Naive B cell (primary cell): ENCODE measurements around the gene KRTAP10-4. TPM values are rescaled to one million over a fixed set of nuclear protein-coding genes. Genes with fewer than 3 reads are reported as not detected.
"Not testable (repeated sequence)": the region's sequence is repeated elsewhere in the genome, so short reads cannot be mapped to it uniquely, and the experiment has no call there.

Source experiments
- ATAC-seq, 2 donors: fragments of 150-1000 bp; cut with Tn5 transposase; 2 replicates each; pipeline ENCODE4 v1.10.0; 2021; ENCODE audit warnings: low read depth in 2 of 2, mild to moderate bottlenecking in 2 of 2, moderate library complexity in 2 of 2
- DNase-seq: peaks from one replicate; pipeline ENCODE4 v3.0.0; 2022
- H3K27ac Mint-ChIP-seq, 6 donors: one replicate each; pipeline ENCODE4 v1.8.0; 2020 to 2022; ENCODE audit warnings: mild to moderate bottlenecking in 6 of 6, mixed read lengths in 6 of 6, moderate library complexity in 5 of 6, inconsistent platforms in 2 of 6
- H3K27me3 Mint-ChIP-seq, 3 donors: one replicate each; pipeline ENCODE4 v1.8.0; 2021 to 2022; ENCODE audit warnings: mixed read lengths in 3 of 3, mild to moderate bottlenecking in 1 of 3
- H3K36me3 Mint-ChIP-seq, 2 donors: one replicate each; pipeline ENCODE4 v1.8.0; 2020 to 2022; ENCODE audit warnings: mixed read lengths in 2 of 2, inconsistent platforms in 1 of 2, mild to moderate bottlenecking in 1 of 2
- H3K4me1 Mint-ChIP-seq, 3 donors: one replicate each; pipeline ENCODE4 v1.8.0; 2020 to 2022; ENCODE audit warnings: mixed read lengths in 3 of 3, inconsistent platforms in 1 of 3, mild to moderate bottlenecking in 1 of 3, moderate library complexity in 1 of 3
- H3K4me3 Mint-ChIP-seq, 8 donors: one replicate each; pipeline ENCODE4 v1.8.0; 2020 to 2022; ENCODE audit warnings: mild to moderate bottlenecking in 8 of 8, mixed read lengths in 8 of 8, moderate library complexity in 8 of 8, inconsistent platforms in 2 of 8
- H3K9me3 Mint-ChIP-seq, 7 donors: one replicate each; pipeline ENCODE4 v1.8.0; 2020 to 2022; ENCODE audit warnings: mixed read lengths in 7 of 7, mild to moderate bottlenecking in 5 of 7, inconsistent platforms in 2 of 7, moderate library complexity in 1 of 7
- polyA plus RNA-seq, 6 donors: library from polyadenylated mRNA; unstranded; fragments of 300-500 nt; fragmentation: Illumina TruSeq; gene quantifications; one replicate each; pipeline ENCODE4 v1.2.3, GENCODE V29; 2021; ENCODE audit warnings: low read depth in 6 of 6

KRTAP10-4 gene
- polyA plus RNA-seq, 6 donors from 2014 or later, result not detected

DNA sequence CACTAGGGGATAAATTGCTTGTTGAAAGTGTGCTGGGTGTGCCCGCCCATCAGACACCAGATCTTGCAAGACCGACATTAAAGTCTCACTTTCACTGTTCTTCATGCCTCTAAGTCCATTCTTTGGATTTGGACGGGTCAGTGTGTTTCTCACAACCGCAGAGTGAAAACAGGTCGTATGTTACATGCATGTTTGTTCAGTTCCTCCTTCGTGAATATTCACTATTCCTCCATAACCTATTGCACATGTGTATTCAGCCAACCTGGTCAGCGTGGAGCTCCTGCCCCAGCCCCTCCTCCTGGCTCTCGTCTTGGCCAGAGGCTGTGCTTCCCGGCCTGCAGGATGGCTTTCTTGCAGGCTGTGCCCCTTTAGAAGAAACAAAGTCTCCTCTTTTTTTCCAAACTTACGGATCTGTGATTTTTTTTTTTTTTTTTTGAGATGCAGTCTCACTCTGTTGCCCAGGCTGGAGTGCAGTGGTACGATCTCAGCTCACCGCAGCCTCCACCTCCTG is 20.9 kb downstream of the KRTAP10-4 start:
- Mint-ChIP-seq H3K36me3 (peaks cover 0 to 11% of the 10 kb centered on the region in 2 donors), H3K27me3 (peaks cover 7 to 41% (median 41%) of the 10 kb centered on the region in 3 donors), H3K27ac (peak overlapping the region in 1 of 6 donors; percentile 44), H3K4me3 (peak overlapping the region in 1 of 8 donors; percentile 26), H3K4me1 (no peaks in the 10 kb centered on the region), H3K9me3 (peaks cover 4 to 15% (median 7%) of the 10 kb centered on the region in 7 donors)
- DNase-seq (no peak), ATAC-seq (no peak)

DNA sequence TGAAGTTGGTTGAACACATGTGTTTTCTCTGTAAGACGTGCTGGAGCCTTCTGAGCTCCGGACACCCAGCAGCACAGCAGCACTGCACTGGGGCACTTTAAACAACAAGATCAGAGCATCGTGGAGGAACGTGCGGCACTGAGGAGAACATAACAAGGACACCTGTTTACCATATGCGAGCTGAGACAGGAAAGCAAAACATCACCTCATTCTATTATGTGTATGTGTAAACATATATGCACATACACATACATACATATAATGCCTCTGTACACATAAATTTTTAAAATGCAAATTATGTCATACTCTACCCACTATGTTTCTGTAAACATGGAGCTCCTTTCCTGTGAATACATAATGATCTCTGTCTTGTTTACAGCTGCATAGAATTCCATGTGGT is 22.0 kb downstream of the KRTAP10-4 start:
- H3K27ac Mint-ChIP-seq, result no peak overlapping the region

DNA sequence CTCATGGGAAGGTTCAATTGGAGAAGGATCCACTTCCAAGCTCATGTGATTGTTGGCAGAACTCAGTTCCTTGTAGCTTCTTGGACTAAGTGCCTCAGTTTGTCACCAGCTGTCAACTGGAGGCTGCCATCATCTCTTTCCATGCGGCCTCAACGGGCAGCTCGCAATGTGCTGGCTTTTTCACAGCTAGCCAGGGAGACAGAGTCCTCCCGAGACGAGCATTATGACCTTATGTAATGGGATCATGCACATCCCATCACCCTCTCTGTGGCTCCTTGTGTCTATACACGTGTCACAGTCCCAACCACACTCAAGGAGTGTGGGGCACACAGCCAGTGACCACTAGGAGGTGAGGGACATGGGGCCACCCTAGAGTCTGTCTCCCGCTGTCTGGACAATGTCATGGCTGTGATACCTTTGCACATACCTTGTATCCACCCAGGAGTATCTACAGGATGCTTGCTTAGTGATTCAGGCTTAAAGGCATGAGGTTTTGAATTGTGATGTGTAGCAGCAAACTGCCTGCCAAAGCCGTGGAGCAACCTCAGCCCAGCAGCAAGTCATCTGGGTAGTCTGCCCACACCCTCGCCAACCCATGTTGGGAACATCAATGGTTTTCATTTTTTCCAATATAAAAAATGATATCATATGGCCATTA is 22.7 kb downstream of the KRTAP10-4 start:
- H3K36me3 Mint-ChIP-seq, result peaks cover 0 to 11% of the 10 kb centered on the region in 2 donors
- no peak overlapping the region for H3K27ac Mint-ChIP-seq
- no peaks in the 10 kb centered on the region for H3K4me1 Mint-ChIP-seq
- peaks cover 4 to 15% (median 7%) of the 10 kb centered on the region in 7 donors for H3K9me3 Mint-ChIP-seq
- peaks cover 7 to 38% (median 25%) of the 10 kb centered on the region in 3 donors for H3K27me3 Mint-ChIP-seq
- ATAC-seq (no peak), DNase-seq (no peak)
- no peak overlapping the region for H3K4me3 Mint-ChIP-seq

More for the DNA sequence above, 22.0 kb downstream of the KRTAP10-4 start:
- no peak for DNase-seq
- no peak for ATAC-seq
- peaks cover 7 to 37% (median 31%) of the 10 kb centered on the region in 3 donors for H3K27me3 Mint-ChIP-seq
- H3K4me1 Mint-ChIP-seq, result no peaks in the 10 kb centered on the region
- H3K4me3 Mint-ChIP-seq, result no peak overlapping the region
- peaks cover 0 to 11% of the 10 kb centered on the region in 2 donors for H3K36me3 Mint-ChIP-seq
- peaks cover 4 to 15% (median 7%) of the 10 kb centered on the region in 7 donors for H3K9me3 Mint-ChIP-seq

DNA sequence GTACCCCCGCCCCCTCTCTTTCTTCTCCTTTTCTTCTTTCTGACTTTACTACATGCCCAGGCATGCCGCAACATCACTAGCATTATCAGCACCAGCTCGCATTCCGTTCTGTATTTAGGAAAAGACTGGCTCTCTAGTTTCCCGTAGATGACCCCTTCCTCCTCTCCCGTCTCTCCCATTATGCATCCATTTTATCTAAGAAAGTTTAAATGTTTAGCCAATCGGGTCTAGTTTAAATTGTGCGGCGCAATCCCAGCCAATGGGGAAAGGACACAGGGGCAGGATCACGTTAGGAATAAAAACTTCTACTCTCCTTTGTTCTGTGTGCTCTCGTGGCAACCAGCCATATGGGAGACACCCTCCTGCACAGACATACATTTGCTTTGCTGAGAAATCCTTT is 24.5 kb downstream of the KRTAP10-4 start:
- Mint-ChIP-seq H3K9me3 (peaks cover 4 to 15% (median 7%) of the 10 kb centered on the region in 7 donors), H3K27ac (no peak overlapping the region), H3K36me3 (peaks cover 0 to 11% of the 10 kb centered on the region in 2 donors), H3K27me3 (peaks cover 7 to 42% (median 30%) of the 10 kb centered on the region in 3 donors), H3K4me1 (no peaks in the 10 kb centered on the region), H3K4me3 (no peak overlapping the region)
- ATAC-seq (no peak), DNase-seq (no peak)

DNA sequence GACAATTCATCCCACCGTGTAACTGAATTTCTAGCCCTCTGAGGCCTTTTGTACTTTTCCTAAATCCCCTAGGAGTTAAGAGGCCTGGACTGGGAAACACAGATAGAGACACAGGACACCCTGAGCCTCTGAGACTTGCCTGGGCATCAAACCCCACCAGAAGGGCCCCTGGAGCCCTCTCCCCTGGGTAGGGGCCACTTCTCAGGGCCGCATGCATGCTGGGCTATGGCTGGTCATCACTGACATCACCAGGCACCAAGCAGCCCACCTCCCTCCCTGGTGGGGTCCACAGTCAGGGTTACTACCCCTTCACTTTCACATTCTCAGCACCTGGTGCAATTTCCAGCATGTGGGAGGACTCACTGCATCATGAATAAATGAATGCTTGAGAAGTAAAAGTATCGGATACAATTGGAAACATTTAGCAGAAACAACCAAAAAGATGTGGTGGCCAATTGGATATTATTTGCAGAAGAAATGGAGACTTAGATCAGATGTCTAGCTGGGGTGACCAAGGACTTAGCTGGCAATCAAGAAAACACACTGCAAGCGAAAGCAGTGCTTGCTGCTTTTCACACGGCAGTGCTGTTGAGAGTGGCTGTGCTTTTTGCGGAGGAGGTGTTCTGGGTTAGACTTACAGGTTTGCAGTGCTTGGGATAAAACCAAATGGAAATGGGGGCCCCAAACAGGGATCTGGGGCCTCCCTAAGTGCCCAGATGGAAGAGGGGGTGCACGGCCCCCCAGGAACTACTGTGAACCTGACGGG is 25.9 kb downstream of the KRTAP10-4 start:
- H3K4me1 Mint-ChIP-seq, result no peaks in the 10 kb centered on the region
- peaks cover 14 to 51% (median 33%) of the 10 kb centered on the region in 3 donors for H3K27me3 Mint-ChIP-seq
- H3K36me3 Mint-ChIP-seq, result peaks cover 0 to 11% of the 10 kb centered on the region in 2 donors
- no peak overlapping the region for H3K27ac Mint-ChIP-seq
- peaks cover 4 to 23% (median 7%) of the 10 kb centered on the region in 7 donors for H3K9me3 Mint-ChIP-seq
- DNase-seq (no peak), ATAC-seq (no peak)
- H3K4me3 Mint-ChIP-seq, result no peak overlapping the region

DNA sequence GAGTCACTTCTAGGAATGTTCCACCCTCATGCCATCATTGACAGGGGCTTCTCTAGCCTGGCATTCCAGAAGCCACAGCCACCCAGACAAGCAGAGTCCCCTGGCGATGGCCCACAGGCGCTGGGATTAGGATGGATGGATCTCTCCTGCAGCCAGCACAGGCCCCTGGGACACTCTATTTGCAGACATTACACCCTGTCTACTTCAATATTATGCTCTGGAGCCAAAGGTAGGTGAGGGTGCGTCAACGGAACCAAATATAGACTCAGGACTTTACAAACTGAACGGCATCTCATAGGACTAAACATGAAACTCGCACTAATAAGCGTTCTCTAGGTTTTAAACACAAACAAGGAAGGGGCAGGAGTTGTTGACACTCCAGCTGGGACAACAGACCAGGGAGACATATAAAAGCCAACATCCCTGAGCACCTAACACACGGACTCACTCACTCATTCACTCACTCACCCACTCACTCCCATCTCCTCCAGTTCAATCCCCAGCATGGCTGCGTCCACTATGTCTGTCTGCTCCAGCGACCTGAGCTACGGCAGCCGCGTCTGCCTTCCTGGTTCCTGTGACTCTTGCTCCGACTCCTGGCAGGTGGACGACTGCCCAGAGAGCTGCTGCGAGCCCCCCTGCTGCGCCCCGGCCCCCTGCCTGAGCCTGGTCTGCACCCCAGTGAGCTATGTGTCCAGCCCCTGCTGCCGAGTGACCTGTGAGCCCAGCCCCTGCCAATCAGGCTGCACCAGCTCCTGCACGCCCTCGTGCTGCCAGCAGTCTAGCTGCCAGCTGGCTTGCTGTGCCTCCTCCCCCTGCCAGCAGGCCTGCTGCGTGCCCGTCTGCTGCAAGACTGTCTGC is 26.8 kb downstream of the KRTAP10-4 start, which contains the start of gene KRTAP10-7:
KRTAP10-7 (plus strand) TSS at position 480 of the 861 bp plus-strand sequence; CDS start at position 505, 25 bp downstream.
- peaks cover 23 to 57% (median 39%) of the 10 kb centered on the region in 3 donors for H3K27me3 Mint-ChIP-seq
- H3K4me1 Mint-ChIP-seq, result not testable (repeated sequence)

DNA sequence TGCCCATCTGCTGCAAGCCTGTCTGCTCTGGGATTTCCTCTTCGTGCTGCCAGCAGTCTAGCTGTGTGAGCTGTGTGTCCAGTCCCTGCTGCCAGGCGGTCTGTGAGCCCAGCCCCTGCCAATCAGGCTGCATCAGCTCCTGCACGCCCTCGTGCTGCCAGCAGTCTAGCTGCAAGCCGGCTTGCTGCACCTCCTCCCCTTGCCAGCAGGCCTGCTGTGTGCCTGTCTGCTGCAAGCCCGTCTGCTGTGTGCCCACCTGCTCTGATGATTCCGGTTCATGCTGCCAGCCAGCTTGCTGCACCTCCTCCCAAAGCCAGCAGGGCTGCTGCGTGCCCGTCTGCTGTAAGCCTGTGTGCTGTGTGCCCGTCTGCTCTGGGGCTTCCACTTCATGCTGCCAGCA is 27.6 kb downstream of the KRTAP10-4 start:
- H3K4me1 Mint-ChIP-seq, DNase-seq, ATAC-seq, H3K27ac Mint-ChIP-seq, H3K4me3 Mint-ChIP-seq: not testable (repeated sequence)
- Mint-ChIP-seq H3K9me3 (peaks cover 4 to 40% (median 7%) of the 10 kb centered on the region in 7 donors), H3K27me3 (peaks cover 26 to 64% (median 46%) of the 10 kb centered on the region in 3 donors), H3K36me3 (peaks cover 0 to 11% of the 10 kb centered on the region in 2 donors)

More for the DNA sequence above, 26.8 kb downstream of the KRTAP10-4 start, which contains the start of gene KRTAP10-7:
- not testable (repeated sequence) for H3K4me3 Mint-ChIP-seq, H3K27ac Mint-ChIP-seq, DNase-seq, ATAC-seq
- Mint-ChIP-seq H3K9me3 (peaks cover 4 to 32% (median 7%) of the 10 kb centered on the region in 7 donors), H3K36me3 (peaks cover 0 to 11% of the 10 kb centered on the region in 2 donors)

DNA sequence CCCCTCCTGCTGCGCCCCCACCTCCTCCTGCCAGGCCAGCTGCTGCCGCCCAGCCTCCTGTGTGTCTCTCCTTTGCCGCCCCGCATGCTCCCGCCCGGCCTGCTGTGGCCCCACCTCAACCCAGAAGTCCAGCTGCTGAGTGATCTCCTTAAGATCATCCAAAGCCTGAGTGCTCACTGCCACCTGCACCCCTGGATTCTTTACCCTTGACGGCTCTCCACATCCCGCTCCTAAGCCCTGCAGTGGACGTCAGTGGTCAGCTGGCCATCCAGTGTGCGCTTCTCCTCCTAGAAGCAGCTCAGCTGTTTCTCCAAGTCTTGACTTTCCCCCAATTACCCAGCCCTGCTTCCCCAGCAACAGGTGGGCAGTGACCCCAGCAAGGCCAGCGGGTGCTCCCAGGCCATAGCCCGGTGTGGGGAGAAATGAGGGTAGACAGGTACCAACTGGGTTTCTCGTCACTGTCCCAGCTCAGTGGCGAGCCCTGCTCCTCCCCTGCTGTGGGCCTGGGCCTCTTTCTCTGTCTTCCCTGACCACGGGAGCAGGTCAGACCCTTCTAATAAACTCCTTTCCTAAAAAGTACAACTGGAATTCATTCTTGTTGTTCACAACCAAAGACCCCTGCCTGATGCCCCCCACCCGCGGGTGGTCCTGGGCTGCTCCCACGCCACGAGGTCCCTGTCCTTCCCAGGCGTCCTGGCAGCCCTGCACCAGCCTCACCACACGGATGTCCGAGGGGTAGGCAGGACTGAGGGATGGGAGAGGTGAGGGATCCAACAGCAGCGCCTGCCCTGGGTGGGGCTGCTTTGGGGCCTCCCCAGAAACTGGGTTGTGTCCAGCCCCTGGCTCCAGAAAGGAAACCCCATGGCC is 28.3 kb downstream of the KRTAP10-4 start:
- Mint-ChIP-seq H3K36me3 (peaks cover 5 to 11% of the 10 kb centered on the region in 2 donors), H3K27me3 (peaks cover 33 to 69% (median 47%) of the 10 kb centered on the region in 3 donors), H3K27ac (peak overlapping the region in 1 of 6 donors; percentile 29), H3K9me3 (peaks cover 7 to 47% (median 11%) of the 10 kb centered on the region in 7 donors), H3K4me1 (no peaks in the 10 kb centered on the region), H3K4me3 (no peak overlapping the region)
- no peak for DNase-seq
- no peak for ATAC-seq

DNA sequence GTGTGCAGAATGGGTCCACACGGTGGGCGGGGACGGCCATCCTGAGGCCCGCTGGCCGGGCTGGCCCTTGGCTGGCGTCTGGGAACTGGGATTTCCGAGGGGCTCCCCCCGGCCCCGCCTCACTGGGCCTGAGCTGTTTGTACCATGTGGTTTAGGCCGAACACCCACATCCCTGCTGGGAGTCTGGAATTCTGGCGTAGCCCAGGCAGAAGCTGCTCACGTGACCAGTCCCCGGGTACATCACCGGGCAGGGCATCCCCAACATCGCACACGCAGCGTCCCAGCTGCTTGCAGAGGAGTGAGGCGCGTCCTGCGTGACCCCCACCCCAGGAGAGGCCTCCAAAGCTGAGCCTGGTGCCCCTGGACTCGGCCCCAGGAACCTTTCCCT is 28.9 kb downstream of the KRTAP10-4 start:
- H3K27me3 Mint-ChIP-seq, result peaks cover 33 to 69% (median 47%) of the 10 kb centered on the region in 3 donors
- peak overlapping the region in 1 of 8 donors; percentile 6 for H3K4me3 Mint-ChIP-seq
- H3K9me3 Mint-ChIP-seq, result peaks cover 7 to 53% (median 11%) of the 10 kb centered on the region in 7 donors
- peaks cover 5 to 11% of the 10 kb centered on the region in 2 donors for H3K36me3 Mint-ChIP-seq
- no peak overlapping the region for H3K27ac Mint-ChIP-seq
- ATAC-seq (no peak), DNase-seq (no peak)
- no peaks in the 10 kb centered on the region for H3K4me1 Mint-ChIP-seq

DNA sequence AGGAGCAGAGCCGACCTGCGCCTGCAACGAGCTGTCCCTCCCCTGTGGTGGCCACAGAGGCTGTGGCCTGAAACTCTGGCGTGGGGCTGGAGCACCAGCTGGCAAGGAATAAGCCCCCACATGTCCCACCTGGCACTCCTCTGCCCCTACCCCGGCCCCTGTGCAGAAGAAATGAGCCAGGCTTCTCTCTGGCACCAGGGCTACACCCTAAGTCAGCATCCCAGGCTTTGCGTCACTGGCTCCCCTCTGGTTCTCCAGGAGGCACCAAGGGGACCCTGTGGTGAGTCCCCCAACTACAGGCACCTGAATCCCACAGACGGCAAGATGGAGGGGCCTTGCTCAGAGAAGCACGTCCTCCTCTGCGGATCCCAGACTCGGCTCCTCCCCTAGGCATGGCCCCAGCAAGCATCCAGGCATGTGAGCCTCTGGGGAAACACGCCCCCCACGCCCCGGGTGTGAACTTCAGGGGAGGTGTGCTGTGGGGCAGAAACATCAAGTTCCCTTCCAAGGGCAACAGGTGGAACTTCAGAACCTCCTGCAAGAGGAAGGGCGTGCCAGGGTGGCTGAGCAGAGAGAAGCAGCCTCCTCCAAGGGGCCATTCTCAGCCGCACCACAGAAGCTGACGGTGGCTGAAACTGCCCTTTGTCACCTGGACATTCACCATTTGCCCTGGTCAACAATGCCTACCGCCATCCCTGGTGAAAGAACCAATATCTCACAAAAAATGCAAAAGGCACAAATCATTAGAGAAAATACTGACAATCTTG is 29.8 kb downstream of the KRTAP10-4 start:
- H3K36me3 Mint-ChIP-seq, result peaks cover 5 to 7% of the 10 kb centered on the region in 2 donors
- peaks cover 32 to 70% (median 44%) of the 10 kb centered on the region in 3 donors for H3K27me3 Mint-ChIP-seq
- no peak overlapping the region for H3K4me3 Mint-ChIP-seq
- ATAC-seq (no peak), DNase-seq (no peak)
- H3K4me1 Mint-ChIP-seq, result no peaks in the 10 kb centered on the region
- no peak overlapping the region for H3K27ac Mint-ChIP-seq
- peaks cover 5 to 57% (median 10%) of the 10 kb centered on the region in 7 donors for H3K9me3 Mint-ChIP-seq

DNA sequence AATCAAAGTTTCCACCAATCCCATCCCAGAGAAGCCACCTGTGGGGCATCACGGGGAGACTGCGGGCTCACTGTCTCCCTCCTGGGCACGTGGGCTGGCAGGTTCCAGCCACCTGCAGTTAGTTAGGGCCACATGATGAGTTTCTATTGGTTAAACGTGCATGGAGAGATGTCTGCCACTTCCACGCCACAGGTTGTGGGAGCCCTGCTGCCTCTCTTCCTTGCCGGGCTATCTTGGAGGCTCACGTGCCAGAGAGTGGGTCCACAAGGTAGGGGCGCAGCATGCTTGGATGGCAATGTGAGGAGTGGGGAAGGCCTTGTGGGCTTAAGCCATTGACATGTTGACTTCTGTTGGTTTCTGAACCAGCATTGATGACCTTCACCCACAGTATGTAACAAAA is 30.4 kb downstream of the KRTAP10-4 start:
- H3K4me3 Mint-ChIP-seq, result no peak overlapping the region
- H3K9me3 Mint-ChIP-seq, result peaks cover 4 to 55% (median 16%) of the 10 kb centered on the region in 7 donors
- DNase-seq (no peak), ATAC-seq (no peak)
- H3K4me1 Mint-ChIP-seq, result no peaks in the 10 kb centered on the region
- H3K27ac Mint-ChIP-seq, result no peak overlapping the region
- H3K36me3 Mint-ChIP-seq, result peaks cover 5 to 7% of the 10 kb centered on the region in 2 donors
- H3K27me3 Mint-ChIP-seq, result peaks cover 26 to 64% (median 38%) of the 10 kb centered on the region in 3 donors
